HepG2 (cell line): Measurements from ENCODE around the gene PIK3R4. TPM values are rescaled to one million over a fixed set of nuclear protein-coding genes. Genes with fewer than 3 reads are reported as not detected.

Experiments
- ATAC-seq: fragments of 200-7000 bp; cut with Tn5 transposase; 3 replicates; pipeline ENCODE4 v1.9.1; 2020; ENCODE audit warnings: mild to moderate bottlenecking, moderate library complexity
- BruUV-seq: library from RNA; stranded (reverse); fragments of 400-500 nt; replicated peaks from 2 replicates; lab custom pipeline; 2021; lab: Mats Ljungman, UMichigan
- CTCF ChIA-PET: fragments of 300-600 bp; formaldehyde crosslinking; extraction: SDS; loops from one replicate; lab custom pipeline; 2021; ENCODE audit warnings: low total read pairs, inconsistent platforms, low intra/inter-chr PET ratio; lab: Yijun Ruan, JAX
- POLR2A ChIA-PET: fragments of 350-600 bp; sonication (Branson Sonifier 250); formaldehyde crosslinking; loops from one replicate; lab custom pipeline; 2020; ENCODE audit warnings: antibody characterized with exemption, inconsistent platforms; lab: Yijun Ruan, JAX
- DNase-seq: peaks from one replicate; pipeline ENCODE4 v3.0.0-alpha.2; 2015; ENCODE audit warnings: low spot score
- FAIRE-seq: peaks from 3 replicates; lab custom pipeline; 2011; peaks lifted over from hg19 to GRCh38; lab: Jason Lieb, UNC
- H2AFZ ChIP-seq: one replicate; pipeline ENCODE4 v1.6.1; 2011; ENCODE audit warnings: low read length, inconsistent platforms
- H3K27ac ChIP-seq: fragments of 300-600 bp; 3 replicates; pipeline ENCODE4 v1.8.0; 2011; ENCODE audit warnings: mixed run types, mild to moderate bottlenecking, mixed read lengths, low read length, inconsistent platforms; ENCODE audit not compliant: insufficient read depth; ENCODE audit errors: extremely low read length
- H3K27me3 ChIP-seq, 2 experiments: fragments of 200-600 bp in 1 of 2; 2 replicates in 1 of 2; 3 replicates in 1 of 2; pipeline versions ENCODE4 v1.6.0 to v1.8.0; 2011; ENCODE audit warnings: low read length in 2 of 2, mild to moderate bottlenecking in 2 of 2, moderate library complexity in 2 of 2, inconsistent platforms in 1 of 2; ENCODE audit not compliant: insufficient read depth in 2 of 2, control insufficient read depth in 1 of 2
- H3K36me3 ChIP-seq, 2 experiments: fragments of 200-600 bp in 1 of 2; replicated peaks in 1 of 2; 2 replicates in 1 of 2; 3 replicates in 1 of 2; pipeline versions ENCODE4 v1.5.1 to v1.8.0; 2011; ENCODE audit warnings: low read length in 2 of 2, inconsistent platforms in 1 of 2; ENCODE audit not compliant: insufficient read depth in 2 of 2, control insufficient read depth in 1 of 2
- H3K4me1 ChIP-seq: 2 replicates; pipeline ENCODE4 v1.5.1; 2012; ENCODE audit warnings: low read length, inconsistent platforms; ENCODE audit not compliant: insufficient read depth
- H3K4me2 ChIP-seq: 2 replicates; pipeline ENCODE4 v1.6.0; 2011; ENCODE audit warnings: low read depth, low read length, inconsistent platforms
- H3K4me3 ChIP-seq, 3 experiments: fragments of 200-600 bp in 1 of 3; sonication (generic), shearing (Covaris generic) in 1 of 3; replicated peaks in 1 of 3; 2 replicates each; pipeline ENCODE4 v1.5.1; 2011 to 2016; ENCODE audit warnings: low read length in 3 of 3, inconsistent platforms in 2 of 3, low read depth in 2 of 3, mild to moderate bottlenecking in 2 of 3, control low read depth in 1 of 3, mixed read lengths in 1 of 3; ENCODE audit not compliant: insufficient read depth in 1 of 3
- H3K79me2 ChIP-seq: one replicate; pipeline ENCODE4 v1.6.1; 2011; ENCODE audit warnings: low read length, inconsistent platforms; ENCODE audit not compliant: insufficient read depth
- H3K9ac ChIP-seq: 2 replicates; pipeline ENCODE4 v1.6.0; 2011; ENCODE audit warnings: mild to moderate bottlenecking, low read depth, low read length, inconsistent platforms; ENCODE audit not compliant: insufficient read depth
- H3K9me3 ChIP-seq: 2 replicates; pipeline ENCODE4 v1.5.1; 2012; ENCODE audit warnings: mild to moderate bottlenecking, low read length
- H4K20me1 ChIP-seq: 2 replicates; pipeline ENCODE4 v1.6.0; 2011; ENCODE audit warnings: inconsistent platforms, mild to moderate bottlenecking, low read length, moderate library complexity; ENCODE audit not compliant: insufficient read depth
- CEBPB ChIP-seq: IDR thresholded peaks from 2 replicates; pipeline ENCODE4 v1.6.1; 2011; ENCODE audit warnings: low read depth, low read length, improper control_type of control experiment, borderline replicate concordance
- GATAD2A ChIP-seq: IDR thresholded peaks from 2 replicates; pipeline ENCODE4 v1.6.1; 2016
- JUNB ChIP-seq: sonication (generic); formaldehyde crosslinking; IDR thresholded peaks from 2 replicates; pipeline ENCODE4 v1.8.0; 2022; ENCODE audit warnings: missing genetic modification reagents, mild to moderate bottlenecking, borderline replicate concordance
- LBX2 ChIP-seq: sonication (generic); formaldehyde crosslinking; IDR thresholded peaks from 2 replicates; pipeline ENCODE4 v1.5.0; 2020; ENCODE audit warnings: missing genetic modification reagents, mild to moderate bottlenecking, borderline replicate concordance
- MAF1 ChIP-seq: sonication (generic); formaldehyde crosslinking; IDR thresholded peaks from 2 replicates; pipeline ENCODE4 v1.5.0; 2020; ENCODE audit warnings: missing genetic modification reagents, borderline replicate concordance
- MBNL3 ChIP-seq: fragments of 250-450 bp; sonication (Bioruptor Pico); conservative IDR thresholded peaks from 2 replicates; pipeline ENCODE4 v1.8.0; 2022; ENCODE audit warnings: mild to moderate bottlenecking, inconsistent platforms
- MED1 ChIP-seq: sonication (generic); formaldehyde crosslinking; IDR thresholded peaks from 2 replicates; pipeline ENCODE4 v1.4.0; 2020; ENCODE audit warnings: missing genetic modification reagents
- NAIF1 ChIP-seq: sonication (generic); formaldehyde crosslinking; IDR thresholded peaks from 2 replicates; pipeline ENCODE4 v1.5.0; 2020; ENCODE audit warnings: mild to moderate bottlenecking, missing genetic modification reagents, borderline replicate concordance
- SMARCC2 ChIP-seq: fragments of 450-650 bp; IDR thresholded peaks from 2 replicates; pipeline ENCODE4 v1.6.1; 2017; ENCODE audit warnings: antibody characterized with exemption, mild to moderate bottlenecking
- SRSF4 ChIP-seq: fragments of 200-400 bp; formaldehyde crosslinking; IDR thresholded peaks from one replicate; pipeline ENCODE4 v1.6.1; 2018; ENCODE audit warnings: mild to moderate bottlenecking, low read depth, low read length, moderate library complexity; ENCODE audit not compliant: poor library complexity, severe bottlenecking
- TGIF2 ChIP-seq: IDR thresholded peaks from 2 replicates; pipeline ENCODE4 v1.6.1; 2016; ENCODE audit warnings: control low read depth, missing compliant biosample characterization
- ZBTB42 ChIP-seq: sonication (generic); formaldehyde crosslinking; IDR thresholded peaks from 2 replicates; pipeline ENCODE4 v1.5.0; 2020; ENCODE audit warnings: mild to moderate bottlenecking, missing genetic modification reagents
- ZC3H4 ChIP-seq: sonication (generic); formaldehyde crosslinking; IDR thresholded peaks from 2 replicates; pipeline ENCODE4 v1.4.0; 2020; ENCODE audit warnings: missing genetic modification reagents, borderline replicate concordance
- ZNF292 ChIP-seq: sonication (generic); formaldehyde crosslinking; IDR thresholded peaks from 2 replicates; pipeline ENCODE4 v1.8.1; 2022; ENCODE audit warnings: mild to moderate bottlenecking, low read depth, missing genetic modification reagents, borderline replicate concordance
- ZNF468 ChIP-seq: sonication (generic); formaldehyde crosslinking; IDR thresholded peaks from 2 replicates; pipeline ENCODE4 v1.8.0; 2022; ENCODE audit warnings: mild to moderate bottlenecking, moderate library complexity, missing genetic modification reagents
- ZNF639 ChIP-seq: conservative IDR thresholded peaks from 2 replicates; pipeline ENCODE4 v1.6.1; 2018; ENCODE audit warnings: missing genetic modification reagents
- ZNF7 ChIP-seq: IDR thresholded peaks from 2 replicates; pipeline ENCODE4 v1.6.1; 2016; ENCODE audit warnings: missing biosample characterization, missing genetic modification reagents
- ZNF749 ChIP-seq: sonication (generic); formaldehyde crosslinking; IDR thresholded peaks from 2 replicates; pipeline ENCODE4 v1.8.0; 2022; ENCODE audit warnings: mild to moderate bottlenecking, missing genetic modification reagents, moderate library complexity, borderline replicate concordance
- ZNF768 ChIP-seq: sonication (generic); formaldehyde crosslinking; IDR thresholded peaks from 2 replicates; pipeline ENCODE4 v1.4.0; 2020; ENCODE audit warnings: missing genetic modification reagents
- WGBS: methylation state at CpG from one replicate; pipeline ENCODE4 v1.1.6; 2017; ENCODE audit warnings: low lambda C conversion rate; 5-methylcytosine and 5-hydroxymethylcytosine counted together
- in situ Hi-C: cut with HindIII; loops from 2 replicates; pipeline ENCODE4 v1.10.0; 2017; ENCODE audit warnings: low pct_unique_long_range_greater_than_20kb; ENCODE audit not compliant: extremely low pct_ligation_motif_present
- intact Hi-C: fragments of 100-400 bp; cut with micrococcal nuclease; formaldehyde crosslinking; loops from one replicate; pipeline ENCODE4 v1.10.0; 2022; ENCODE audit not compliant: unreplicated experiment
- polyA plus RNA-seq, 8 experiments: library from polyadenylated mRNA; depleted of rRNA in 3 of 8; stranded (reverse) in 7 of 8; unstranded in 1 of 8; fragments of >200 nt; fragmentation: Illumina TruSeq in 4 of 8; extraction: Trizol in 4 of 8; gene quantifications; 2 replicates each; pipeline versions ENCODE4 v1.2.1 to v1.2.3, GENCODE V29; 2011 to 2016; ENCODE audit warnings: low read depth in 4 of 8, missing spikeins in 1 of 8, mixed read lengths in 1 of 8; ENCODE audit not compliant: insufficient read depth in 1 of 8
- total RNA-seq, 5 experiments: library from RNA; depleted of rRNA; stranded (reverse); fragments of >200 nt; fragmentation: Illumina TruSeq; extraction: Trizol; gene quantifications; 2 replicates each; pipeline ENCODE4 v1.2.3, GENCODE V29; 2016; ENCODE audit warnings: low read depth in 1 of 5

The PIK3R4 gene
- total and polyA plus RNA-seq, 2 of the 13 experiments (the other 11 are each of a cell fraction or from before 2014, with no cell fraction given) = 22.4 to 26.0 TPM

- intact Hi-C loops = no loop called here
- Histone ChIP-seq H3K9ac (no peak overlapping the region), H3K27me3 (no peaks in the 10 kb centered on the region), H3K4me1 (no peaks in the 10 kb centered on the region), H4K20me1 (no peaks in the 10 kb centered on the region), H2AFZ (no peak overlapping the region), H3K4me2 (no peak overlapping the region), H3K4me3 (no peak overlapping the region), H3K36me3 (no peaks in the 10 kb centered on the region), H3K79me2 (no peaks in the 10 kb centered on the region), H3K27ac (no peak overlapping the region), H3K9me3 (no peaks in the 10 kb centered on the region)
- in situ Hi-C loops = no loop called here
- POLR2A ChIA-PET = interaction anchor here (0.6 kb wide), 1 partner anchor 13 kb away, joined by 4 read pairs; no protein-coding TSS in a partner anchor
- 67% methylated on average over 3 of the region's 3 CpGs for WGBS
- FAIRE-seq = no peak
- BruUV-seq = no TSS peak
- no peak for ATAC-seq
- CTCF ChIA-PET = no interaction called here
- TF ChIP-seq ZNF639 (CRISPR knock-in tag) = no peak
- no peak for TF ChIP-seq MBNL3 (CRISPR knock-in tag)
- TF ChIP-seq SRSF4 = no peak
- no peak for TF ChIP-seq NAIF1 (CRISPR knock-in tag)
- no peak for TF ChIP-seq ZBTB42 (CRISPR knock-in tag)
- TF ChIP-seq MAF1 (CRISPR knock-in tag) = no peak
- no peak for TF ChIP-seq ZC3H4 (CRISPR knock-in tag)
- TF ChIP-seq ZNF468 (CRISPR knock-in tag) = no peak
- no peak for TF ChIP-seq TGIF2 (CRISPR knock-in tag)
- TF ChIP-seq SMARCC2 = no peak
- no peak for TF ChIP-seq LBX2 (CRISPR knock-in tag)
- no peak for TF ChIP-seq CEBPB
- no peak for TF ChIP-seq ZNF768 (CRISPR knock-in tag)
- no peak for TF ChIP-seq ZNF7 (CRISPR knock-in tag)
- TF ChIP-seq MED1 (CRISPR knock-in tag) = no peak
- no peak for TF ChIP-seq ZNF292 (CRISPR knock-in tag)
- TF ChIP-seq GATAD2A (CRISPR knock-in tag) = no peak
- no peak for TF ChIP-seq JUNB (CRISPR knock-in tag)
- no peak for TF ChIP-seq ZNF749 (CRISPR knock-in tag)
- no peak for DNase-seq
Observed at GRCh38 chr3:130773366-130773765, 26.7 kb upstream of the PIK3R4 start.
